HG02763 (cell line): ENCODE results near the gene BLOC1S1.
A peak's percentile ranks its signal among the peaks of the same experiment; 100 is the strongest.

Experiments
- ATAC-seq: cut with Tn5 transposase; IDR thresholded peaks from one replicate; pipeline ENCODE4 v1.9.1; 2021; ENCODE audit warnings: mild to moderate bottlenecking, moderate library complexity; ENCODE audit not compliant: unreplicated experiment

The BLOC1S1 gene

DNA sequence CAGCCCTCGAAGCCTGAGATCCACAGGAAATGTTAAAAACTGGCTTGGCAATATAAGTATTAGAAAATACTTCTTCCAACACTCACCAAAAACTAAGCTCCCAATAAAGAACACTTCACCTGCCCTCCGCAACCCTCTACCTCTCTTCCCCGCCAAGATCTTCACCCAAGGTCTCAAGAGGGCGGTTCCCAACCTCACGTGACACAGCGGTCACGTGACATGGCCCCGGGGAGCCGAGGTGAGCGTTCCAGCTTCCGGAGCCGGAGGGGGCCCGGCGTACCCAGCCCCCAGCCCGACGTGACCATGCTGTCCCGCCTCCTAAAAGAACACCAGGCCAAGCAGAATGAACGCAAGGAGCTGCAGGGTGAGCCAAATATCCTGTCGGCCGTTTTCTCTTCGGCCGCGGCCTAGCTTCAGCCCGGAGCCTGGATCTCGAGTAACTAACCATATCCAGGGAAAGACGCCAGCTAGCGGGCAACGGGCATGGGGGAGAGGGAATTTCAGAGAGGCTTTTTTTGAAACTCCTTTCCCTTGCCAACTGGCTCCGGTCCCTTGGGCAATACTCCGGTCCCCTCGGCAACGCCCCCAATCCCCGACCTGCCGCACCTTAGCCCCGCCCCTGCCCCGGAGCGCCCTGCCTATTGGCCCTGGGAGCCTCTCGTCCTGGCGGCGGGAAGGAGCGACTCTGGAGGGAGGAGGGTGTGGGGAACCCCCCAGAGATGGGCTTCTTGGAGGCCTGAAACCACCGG lies at the start of gene BLOC1S1:
Gene BLOC1S1 (plus strand): TSS at position 214 of the 749 bp plus-strand sequence. CDS start 6 bp downstream, at position 220.
- ATAC-seq, result peak; percentile 91

DNA sequence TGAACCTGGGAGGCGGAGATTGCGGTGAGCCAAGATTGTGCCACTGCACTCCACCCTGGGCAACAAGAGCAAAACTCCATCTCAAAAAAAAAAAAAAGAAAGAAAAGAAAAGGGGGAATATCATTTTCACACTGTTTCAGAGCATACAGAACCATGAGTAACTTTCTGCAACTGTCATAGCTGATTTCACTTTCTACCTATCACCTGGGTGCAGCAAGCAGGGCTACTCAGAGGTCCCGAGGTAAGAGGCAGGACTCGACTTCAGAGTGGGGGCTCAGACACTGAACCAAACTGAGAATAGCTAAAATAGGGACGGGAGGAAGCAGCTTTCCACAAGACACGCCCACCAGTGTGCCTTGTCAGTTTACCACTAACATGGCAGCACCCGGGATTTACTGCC lies 49.3 kb upstream of the BLOC1S1 start:
- no peak for ATAC-seq

DNA sequence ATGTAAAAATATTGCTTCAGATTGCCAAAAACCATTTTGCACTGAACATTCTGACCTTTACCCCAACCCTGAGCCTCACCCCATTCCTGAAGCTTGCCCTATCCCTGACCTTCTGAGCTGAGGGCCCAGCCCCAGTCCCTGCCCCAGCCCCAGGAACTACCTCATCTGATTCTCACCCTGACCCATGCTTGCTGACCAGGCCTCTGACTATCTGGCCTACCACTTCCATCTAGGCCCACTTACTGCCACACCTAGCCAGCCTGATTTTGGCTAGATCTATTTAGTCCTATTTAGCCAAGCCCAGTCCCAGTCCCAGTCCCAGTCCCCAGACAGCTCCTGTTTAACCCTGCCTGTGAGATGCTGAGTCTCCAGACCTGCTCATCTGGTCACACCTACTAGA lies 45.6 kb upstream of the BLOC1S1 start:
- no peak for ATAC-seq

DNA sequence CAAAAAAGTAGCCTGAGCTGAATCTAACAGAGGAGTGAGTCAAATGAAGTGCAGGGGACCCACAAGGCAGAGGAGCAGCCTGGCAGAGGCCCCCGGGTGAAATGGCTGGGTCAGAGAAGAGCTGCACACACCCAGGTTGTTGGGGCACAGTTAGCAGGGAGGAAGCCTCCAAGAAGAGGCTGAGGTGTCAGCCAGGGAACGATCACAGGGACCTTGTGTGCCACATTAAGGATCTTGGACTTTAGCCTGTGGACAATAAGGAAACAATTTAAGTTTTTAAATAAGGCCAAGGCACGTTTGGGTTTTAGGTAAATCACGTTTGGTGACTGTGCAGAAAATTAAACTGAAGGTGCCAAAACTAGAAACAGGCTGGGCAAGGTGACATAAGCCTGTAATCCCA lies 44.1 kb upstream of the BLOC1S1 start:
- no peak for ATAC-seq

DNA sequence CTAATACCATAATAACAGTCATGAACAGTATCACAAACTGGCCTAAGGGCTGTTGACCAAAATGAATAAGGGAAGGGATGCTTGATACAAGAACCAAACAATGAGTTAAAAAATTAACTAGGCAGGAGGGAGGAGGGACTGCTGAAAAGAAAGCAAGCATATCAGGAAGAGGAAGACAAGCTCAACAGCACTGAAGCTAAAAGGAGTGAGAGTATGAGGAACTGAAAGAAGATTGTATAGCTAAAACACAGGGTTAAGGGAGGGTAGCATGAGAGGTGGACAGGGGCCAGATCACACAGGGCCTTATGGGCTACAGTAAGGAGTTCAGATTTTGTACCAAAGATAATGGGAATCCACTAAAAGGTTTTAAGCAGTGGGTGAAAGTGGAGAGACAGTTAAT lies 42.2 kb upstream of the BLOC1S1 start:
- ATAC-seq, result peak; percentile 97

DNA sequence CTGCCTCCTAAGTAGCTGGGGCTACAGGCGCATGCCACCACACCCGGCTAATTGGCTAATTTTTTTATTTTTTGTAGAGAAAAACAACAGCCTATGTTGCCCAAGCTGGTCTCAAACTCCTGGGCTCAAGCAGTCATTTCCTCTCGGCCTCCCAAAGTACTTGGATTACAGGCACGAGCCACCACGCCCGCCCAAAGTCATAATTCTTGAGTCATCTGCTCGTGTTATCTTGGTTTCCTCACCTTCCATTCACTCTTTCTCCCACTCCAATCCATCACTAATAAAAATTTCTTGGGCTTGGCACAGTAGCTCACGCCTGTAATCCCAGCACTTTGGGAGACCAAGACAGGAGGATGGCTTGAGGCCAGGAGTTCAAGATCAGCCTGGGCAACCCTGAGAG lies 40.2 kb upstream of the BLOC1S1 start:
- no peak for ATAC-seq

DNA sequence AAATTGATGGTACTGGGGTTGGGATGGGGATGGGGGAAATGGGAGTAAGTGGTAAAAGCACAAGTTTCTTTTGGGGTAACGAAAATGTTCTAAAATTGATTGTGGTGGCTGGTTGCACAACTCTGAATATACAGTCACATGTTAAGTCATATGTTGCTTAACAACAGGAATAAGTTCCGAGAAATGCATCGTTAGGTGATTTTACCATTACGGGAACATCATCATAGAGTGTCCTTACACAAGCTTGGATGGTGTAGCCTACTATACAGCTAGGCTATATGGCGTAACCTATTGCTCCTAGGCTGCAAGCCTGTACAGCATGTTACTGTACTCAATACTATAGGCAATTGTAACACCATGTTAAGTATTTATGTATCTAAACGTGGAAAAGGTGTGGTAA lies 39.1 kb upstream of the BLOC1S1 start:
- no peak for ATAC-seq

DNA sequence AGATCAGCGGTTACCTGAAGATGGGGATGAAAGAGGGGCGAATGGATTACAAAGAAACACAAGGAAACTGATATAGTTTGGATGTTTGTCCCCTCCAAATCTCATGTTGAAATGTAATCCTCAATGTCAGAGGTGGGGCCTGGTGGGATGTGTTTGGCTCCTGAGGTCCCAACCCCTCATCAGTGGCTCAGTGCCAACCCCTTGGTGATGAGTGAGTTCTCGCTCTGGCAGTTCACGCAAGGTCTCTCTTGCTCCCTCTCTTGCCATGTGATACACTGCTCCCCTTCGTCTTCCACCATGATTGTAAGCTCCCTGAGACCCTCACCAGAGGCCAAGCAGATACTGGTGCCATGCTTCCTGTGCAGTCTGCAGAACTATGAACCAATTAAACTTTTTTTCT lies 36.2 kb upstream of the BLOC1S1 start:
- no peak for ATAC-seq

DNA sequence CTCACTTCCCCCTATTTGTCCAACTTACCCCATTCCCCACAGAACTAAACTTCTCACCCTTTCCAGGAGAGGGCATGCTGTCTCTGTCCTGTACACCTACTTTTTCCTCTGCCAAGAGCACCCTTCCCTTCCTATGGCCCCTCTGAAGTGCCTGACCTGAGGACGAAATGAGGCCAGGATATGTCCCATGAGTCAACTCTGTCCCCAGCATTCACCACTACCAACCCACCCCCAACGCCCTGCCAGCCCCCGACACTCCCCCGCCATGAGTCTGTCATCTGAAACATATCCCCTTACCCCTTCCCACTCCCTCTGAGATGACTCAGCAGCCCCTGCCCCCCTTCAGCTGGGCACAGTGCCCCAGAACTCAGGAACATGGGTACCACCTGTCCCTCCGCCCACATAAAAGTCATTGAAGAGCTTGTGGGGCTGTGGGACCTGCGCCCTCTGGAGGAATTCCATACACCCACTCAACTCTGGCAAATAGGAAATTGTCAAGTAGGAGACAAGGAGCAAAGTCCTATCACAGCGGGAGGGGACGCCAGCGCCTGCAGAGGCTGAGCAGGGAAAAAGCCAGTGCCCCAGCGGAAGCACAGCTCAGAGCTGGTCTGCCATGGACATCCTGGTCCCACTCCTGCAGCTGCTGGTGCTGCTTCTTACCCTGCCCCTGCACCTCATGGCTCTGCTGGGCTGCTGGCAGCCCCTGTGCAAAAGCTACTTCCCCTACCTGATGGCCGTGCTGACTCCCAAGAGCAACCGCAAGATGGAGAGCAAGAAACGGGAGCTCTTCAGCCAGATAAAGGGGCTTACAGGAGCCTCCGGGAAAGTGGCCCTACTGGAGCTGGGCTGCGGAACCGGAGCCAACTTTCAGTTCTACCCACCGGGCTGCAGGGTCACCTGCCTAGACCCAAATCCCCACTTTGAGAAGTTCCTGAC lies 34.4 kb upstream of the BLOC1S1 start:
- no peak for ATAC-seq

DNA sequence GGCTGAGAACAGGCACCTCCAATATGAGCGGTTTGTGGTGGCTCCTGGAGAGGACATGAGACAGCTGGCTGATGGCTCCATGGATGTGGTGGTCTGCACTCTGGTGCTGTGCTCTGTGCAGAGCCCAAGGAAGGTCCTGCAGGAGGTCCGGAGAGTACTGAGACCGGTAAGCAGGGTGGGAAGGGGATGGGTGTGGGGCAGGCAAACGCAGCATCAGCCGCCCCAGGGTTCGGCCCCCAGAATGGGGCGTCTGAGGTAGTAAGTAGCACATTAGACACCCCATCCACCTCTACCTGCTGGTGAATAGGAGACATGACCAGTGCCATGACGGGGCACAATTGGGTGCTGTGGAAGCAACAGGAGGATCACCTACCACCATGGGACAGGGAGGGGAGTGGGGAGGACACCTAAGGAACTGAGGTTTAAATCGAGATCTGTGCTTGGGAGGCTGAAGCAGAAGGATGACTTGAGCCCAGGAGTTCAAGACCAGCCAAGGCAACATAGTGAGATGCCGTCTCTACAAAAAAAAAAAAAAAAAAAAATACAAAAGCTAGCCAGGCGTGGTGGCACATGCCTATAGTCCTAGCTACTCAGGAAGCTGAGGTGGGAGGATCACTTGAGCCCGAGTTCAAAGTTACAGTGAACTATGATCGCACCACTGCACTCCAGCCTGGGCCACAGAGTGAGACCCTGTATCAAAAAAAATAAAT lies 33.6 kb upstream of the BLOC1S1 start:
- ATAC-seq, result no peak

DNA sequence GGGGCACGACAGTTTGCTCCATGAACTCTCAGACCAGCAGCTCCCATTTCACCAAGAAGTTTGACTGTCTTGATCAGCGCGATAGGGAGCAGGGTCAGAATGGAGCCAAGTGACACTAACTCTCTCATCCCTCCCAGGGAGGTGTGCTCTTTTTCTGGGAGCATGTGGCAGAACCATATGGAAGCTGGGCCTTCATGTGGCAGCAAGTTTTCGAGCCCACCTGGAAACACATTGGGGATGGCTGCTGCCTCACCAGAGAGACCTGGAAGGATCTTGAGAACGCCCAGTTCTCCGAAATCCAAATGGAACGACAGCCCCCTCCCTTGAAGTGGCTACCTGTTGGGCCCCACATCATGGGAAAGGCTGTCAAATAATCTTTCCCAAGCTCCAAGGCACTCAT lies 32.2 kb upstream of the BLOC1S1 start:
- no peak for ATAC-seq

DNA sequence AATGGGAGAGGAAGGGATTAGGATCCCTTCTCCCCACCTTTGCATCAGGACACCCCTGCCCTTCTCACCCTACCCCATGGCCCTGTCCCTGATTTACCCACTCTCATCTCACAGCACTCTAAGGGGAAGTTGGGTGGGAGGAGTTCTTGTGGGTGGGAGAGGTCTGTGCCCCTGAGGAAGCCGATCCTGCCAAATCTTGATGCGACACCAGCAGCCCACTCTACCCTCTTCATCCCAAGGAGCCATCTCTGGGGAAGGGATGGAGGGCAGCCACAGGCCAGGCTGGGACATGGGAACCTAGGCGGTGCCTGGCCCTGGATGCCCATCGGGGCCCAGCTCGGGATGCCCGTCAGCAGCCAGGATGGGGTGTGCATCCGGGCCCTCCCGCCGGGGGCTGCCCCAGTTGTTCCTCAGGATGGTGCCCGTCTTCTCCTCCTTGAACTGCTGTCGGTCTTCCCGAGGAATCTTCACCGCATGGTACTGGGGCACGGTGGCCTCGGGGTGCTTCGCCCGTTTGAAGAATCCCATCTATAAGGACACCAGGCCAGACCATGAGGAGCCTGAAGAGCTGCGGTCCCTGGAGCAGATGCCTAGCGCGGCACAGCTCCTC lies 31.0 kb upstream of the BLOC1S1 start:
- ATAC-seq, result no peak

DNA sequence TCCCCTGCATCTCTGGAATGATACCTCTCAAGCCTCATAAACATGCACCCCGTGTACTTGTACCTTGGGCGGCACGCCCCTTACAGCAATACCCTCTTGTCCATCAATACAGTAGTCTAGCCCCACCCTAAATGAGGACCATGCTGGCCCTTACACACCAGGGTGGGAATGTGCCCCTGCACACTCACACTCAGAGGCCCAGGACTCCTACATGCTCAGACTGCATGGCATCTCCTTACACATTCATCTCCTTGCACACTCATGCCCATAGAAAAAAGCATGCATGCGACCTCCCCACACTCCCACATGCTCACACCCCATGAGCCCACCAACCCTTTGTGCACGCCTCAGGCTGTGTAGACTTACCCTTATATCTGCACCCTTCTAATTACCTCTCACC lies 30.2 kb upstream of the BLOC1S1 start:
- no peak for ATAC-seq

DNA sequence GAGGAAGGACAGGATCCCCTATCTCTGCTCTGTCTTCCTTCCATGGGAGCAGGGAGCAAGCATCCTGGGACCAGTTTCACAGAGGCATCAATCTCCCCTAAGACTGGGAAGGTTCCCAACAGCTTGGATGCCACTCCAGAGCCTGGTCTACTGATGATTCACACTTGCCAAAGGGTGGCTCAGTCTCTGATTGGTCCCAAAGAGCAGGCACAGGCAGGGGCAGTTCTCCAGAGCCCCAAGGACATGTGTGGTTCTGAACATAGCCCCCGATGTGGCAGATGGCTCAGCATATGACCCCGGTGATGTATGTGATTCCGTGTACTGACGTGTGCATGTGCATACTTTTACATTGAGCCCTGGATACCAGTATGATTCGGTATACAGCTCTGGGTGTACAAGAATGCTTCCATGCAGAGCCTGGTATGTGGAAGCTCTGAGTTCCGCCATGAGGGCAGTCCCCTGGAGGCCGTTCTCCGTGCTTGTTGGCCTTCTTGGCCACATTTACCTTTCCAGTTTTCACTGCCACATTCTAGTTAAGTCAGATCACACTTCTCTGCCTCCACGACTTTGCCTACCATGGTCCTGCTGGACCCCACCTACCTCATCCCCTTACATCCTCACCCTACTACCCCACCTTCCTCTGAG lies 29.4 kb upstream of the BLOC1S1 start:
- no peak for ATAC-seq

DNA sequence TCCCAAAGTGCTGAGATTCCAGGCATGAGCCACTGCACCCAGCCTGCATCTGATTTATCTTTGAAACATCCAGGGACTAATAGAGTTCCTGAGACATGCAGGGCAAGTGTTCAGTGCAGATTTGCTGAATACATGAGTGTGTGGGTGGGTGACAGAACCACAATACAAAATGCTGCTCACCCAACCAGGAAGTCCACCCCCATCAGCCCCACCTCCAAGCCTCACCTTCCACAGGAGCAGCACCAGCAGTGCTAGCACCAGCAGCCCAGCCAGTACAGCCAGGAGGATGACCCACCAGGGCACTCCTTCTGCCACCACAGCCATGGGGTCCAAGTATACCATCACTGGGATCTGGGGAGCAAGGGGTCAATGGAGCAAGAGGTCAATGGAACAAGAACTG lies 28.1 kb upstream of the BLOC1S1 start:
- no peak for ATAC-seq

DNA sequence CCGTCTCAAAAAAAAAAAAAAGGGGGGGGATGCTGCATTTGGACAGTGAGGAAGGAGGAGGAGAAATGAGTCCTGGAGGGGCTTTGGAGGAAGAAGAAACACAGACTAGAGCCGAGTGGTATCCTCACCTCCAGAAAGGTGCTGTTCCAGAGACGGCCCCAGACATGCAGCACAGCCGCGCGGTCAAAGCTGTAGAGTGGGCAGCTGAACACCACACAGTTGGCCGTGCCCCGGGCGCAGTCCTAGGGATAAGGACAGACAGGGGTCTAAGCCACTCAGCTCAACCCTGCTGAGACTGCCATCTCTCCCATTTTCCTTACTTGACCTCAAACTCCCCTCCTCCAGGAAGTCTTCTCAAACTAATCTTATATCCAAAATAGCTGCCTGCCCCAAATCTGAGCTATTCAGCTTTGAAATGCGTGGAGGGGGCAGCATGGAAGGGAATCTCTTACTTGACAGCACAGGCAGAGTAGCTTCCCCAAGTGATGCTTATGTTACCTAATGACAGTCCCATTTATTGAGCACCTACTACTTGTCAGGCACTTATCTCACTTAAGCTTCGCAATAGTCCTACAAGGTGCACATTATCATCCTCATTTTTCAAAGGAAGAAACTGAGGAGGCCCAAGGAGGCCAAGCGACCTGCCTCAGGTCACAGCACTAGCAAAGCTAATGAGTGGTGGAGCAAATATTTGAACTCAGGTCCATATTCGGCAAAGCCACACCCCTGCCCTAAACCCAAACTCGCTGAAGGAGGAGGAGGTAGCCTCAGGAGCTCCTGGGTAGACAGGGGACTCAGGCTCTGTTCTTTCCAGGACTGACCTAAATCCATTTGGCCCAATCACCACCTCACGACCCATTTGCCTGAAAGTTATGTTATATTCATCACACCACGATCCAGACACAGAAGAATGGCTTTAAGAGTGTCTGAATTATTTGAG lies 26.9 kb upstream of the BLOC1S1 start:
- no peak for ATAC-seq

DNA sequence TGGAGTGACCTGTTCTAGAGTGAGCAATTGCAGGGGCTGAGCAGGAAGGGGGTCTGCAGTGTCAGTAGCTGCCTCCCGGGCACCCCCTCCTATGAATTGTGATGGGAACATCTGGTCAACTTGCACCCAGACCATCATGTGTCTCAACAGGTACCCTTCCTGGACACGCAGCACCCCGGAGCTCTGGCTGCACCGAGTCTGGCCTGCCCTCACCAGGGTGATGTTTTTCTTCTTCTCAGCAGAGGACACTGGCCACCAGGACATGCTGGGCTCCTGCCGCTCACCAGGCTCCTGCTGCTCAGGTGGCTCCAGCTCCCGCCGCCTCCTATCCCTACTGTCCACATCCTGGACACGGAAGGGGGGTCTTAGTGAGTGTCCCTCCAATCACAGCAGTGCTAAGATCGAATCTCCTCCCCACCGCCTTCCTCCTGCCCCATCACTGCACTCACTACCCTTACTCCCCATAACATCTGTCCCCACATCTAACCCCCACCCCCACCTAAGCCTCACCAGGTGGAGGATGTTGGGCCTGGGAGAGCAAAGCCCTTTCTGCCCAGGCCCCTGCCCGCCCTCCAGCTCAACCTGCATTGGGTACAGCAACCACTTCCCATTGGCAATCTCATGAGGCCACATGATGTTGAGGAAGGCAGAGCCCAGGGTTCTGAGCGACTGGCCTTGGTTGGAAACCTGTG lies 23.1 kb upstream of the BLOC1S1 start:
- ATAC-seq, result no peak

DNA sequence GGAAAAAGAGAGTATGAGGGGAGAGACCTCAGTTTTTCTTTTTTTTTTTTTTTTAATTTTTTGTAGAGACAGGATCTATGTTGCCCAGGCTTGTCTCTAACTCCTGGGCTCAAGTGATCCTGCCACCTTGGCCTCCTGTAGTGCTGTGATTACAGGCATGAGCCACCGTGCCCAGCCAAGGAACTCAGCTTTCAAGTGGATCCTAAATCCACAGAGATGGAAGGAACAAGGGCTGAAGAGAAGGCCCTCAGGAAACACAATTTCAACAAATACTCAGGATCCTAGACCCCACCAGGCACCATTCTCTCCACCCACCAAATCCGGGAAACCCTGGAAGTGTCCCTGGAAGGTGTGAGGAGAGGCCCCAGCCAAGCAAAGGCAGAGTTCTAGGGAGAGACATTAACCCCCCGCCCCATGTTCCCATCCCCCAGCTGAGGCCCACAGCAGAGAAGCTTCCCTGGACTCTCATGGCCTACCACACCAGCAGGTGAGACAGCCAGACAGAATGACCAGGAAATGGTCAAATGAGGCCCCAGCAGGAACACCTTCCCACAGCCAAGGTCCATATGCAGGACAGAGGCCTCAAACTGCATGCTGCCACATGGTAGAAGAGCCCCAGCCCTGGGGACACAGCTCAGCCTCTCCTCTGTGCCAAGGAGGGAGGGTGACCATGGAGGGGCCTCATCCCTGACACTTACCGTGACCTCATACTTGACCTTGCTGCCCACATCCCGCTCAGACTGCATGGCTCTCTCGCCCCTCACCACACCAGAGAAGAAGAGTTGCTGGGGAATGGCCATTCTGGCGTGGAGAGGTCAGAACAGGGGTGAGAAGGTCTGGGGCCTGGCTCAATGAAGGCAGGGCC lies 22.3 kb upstream of the BLOC1S1 start:
- ATAC-seq, result no peak
